Medulla oblongata (tissue), 1 donor: ENCODE results near the gene STAC2.
"Not testable (repeated sequence)": the region's sequence is repeated elsewhere in the genome, so short reads cannot be mapped to it uniquely, and the experiment has no call there.

ENCODE experiments used
- DNase-seq: peaks from one replicate; pipeline ENCODE4 v3.0.0-alpha.2; 2015; ENCODE audit errors: extremely low spot score

Gene STAC2

GRCh38 chr17:39187152-39187830 is 38.5 kb downstream of the STAC2 start:
- no peak for DNase-seq

DNA sequence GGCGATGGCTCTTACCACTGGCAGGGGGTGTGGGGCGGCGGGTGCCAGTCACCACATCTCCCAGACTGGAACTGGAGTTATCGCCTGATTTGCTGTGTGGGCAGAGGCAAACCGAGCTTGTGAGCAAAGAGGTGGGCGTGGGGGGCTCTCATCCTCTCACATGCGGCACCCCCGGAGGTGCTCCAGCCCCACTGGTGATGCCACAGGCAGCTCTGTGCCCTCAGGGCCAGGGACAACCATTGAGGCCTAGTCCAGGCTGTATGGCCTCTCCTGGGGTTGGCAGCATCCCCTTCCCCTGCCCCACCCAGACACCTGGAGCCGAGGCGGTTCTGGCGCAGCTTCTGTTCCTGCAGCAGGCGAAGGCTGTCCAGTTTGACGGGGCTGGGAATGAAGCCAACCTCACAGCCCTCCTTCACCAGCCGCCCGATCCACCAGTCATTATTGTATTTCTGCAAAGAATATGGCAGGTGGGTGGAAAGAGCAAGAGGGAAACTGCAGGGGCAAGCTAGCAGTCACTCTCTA is 39.2 kb downstream of the STAC2 start:
- DNase-seq, result no peak

DNA sequence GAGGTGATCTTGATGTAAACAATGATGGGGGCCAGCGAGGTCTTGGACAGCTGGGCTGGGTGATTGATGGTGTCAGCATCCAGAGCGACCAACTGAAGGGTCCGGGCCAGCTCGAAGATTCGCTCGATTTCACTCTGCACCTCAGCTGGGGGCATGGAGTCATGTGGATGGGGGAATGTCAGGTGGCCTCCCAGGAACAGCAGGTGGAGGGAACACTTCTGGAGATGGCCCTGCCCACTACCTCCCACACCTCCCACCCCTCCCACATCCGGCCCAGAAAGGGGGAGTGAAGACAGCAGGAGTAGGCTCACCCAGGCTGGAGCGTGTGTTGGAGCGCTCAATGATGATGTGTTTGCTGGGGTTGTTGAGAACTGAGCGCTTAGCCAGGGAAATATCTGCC is 42.0 kb downstream of the STAC2 start:
- no peak for DNase-seq

- DNase-seq, result no peak
These were observed 42.7 kb downstream of the STAC2 start for GRCh38 chr17:39183045-39183444.

DNA sequence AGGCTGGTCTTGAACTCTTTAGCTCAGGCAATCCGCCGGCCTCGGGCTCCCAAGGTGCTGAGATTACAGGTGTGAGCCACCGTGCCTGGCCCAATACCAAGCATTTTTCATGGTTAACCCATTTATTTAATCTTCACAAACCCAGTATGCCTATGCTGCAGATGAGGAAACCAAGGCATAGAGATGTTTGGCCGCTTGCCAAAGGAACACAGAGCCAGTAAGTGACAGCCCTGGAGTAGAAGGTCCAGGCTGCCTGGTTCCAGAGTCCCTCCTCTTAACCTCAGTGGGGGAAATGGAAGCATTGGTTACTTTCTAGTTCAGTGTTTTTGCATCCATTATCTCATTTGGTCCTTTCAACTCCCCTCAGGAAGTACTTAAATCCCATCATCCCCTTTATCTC is 44.4 kb downstream of the STAC2 start:
- no peak for DNase-seq

GRCh38 chr17:39178536-39178935 is 47.2 kb downstream of the STAC2 start:
- DNase-seq, result no peak

DNA sequence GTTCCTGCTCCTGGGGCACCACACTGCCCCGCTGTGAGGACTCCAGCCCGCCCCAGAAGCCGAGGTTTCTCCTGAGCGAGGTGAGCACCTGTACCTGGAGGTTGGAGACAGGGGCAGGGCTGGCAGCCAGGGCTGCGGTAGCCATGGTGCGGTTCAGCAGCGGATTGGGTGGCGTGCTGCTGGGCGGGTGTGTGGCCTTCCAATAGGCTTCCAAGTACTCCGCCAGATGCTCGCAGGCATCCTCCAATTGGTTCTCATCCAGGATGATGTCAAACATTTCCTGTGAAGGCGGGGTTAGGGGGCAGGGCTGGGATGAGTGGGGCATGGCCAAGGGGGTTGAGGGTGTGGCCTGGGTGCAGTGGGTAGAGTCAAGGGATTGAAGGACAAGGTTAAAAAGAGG is 48.5 kb downstream of the STAC2 start:
- no peak for DNase-seq

DNA sequence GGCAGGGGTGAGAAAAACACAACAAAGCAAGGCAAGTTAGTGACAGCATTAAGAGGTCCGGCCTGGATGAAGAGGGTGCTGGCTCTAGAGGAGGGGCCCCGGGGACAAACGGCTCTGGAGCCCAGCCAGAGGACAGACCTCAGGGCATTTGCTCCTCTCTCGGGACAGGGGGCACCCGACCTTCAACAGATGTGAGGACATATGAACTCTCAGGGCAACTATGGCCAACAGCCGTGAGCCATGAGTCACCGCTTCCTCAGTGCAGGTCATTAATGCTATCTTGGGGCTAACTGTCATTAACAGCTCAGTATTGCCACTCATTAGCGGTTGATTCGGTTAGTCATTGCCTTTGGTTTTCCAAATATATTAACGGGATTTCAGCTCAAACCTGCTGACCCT is 50.1 kb downstream of the STAC2 start:
- DNase-seq, result no peak

GRCh38 chr17:39174920-39175694 is 50.6 kb downstream of the STAC2 start:
- DNase-seq, result peak; percentile 80

GRCh38 chr17:39173526-39174274 is 52.0 kb downstream of the STAC2 start:
- DNase-seq, result no peak

- no peak for DNase-seq
These were observed 52.7 kb downstream of the STAC2 start for GRCh38 chr17:39173080-39173479.

DNA sequence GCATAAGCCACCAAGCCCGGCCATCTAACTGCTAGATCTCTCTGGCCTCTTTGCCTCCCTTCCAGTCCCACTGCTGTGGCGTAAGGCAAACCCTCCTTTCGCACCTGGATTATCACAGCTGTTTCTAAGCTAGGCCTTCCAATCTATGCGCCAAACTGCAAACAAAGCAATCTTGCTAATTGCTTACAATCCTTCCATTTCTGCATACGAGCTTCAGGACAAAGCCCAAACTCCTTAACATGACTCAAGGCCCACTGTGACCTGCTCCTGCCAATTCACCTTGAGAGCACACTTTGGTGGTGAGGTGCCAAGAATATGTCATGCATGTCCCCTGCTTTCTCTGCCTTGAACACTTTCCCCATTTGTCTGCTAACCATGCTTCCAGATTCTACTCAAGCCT is 53.8 kb downstream of the STAC2 start:
- no peak for DNase-seq

DNA sequence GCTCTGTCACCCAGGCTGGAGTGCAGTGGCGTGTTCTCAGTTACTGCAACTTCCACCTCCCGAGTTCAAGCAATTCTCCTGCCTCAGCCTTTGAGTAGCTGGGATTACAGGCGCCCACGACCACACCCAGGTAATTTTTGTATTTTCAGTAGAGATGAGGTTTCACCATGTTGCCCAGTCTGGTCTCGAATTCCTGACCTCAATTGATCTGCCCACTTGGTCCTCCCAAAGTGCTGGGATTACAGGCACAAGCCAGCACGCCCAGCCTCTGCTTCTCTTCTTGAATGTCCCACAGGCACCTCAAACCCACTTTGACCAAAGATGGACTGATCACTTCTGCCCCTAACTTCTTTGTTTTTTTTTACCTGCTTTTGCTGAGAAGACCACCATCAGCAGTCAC is 55.2 kb downstream of the STAC2 start:
- no peak for DNase-seq

- no peak for DNase-seq
These were observed 55.6 kb downstream of the STAC2 start for GRCh38 chr17:39170109-39170508.

- DNase-seq, result no peak
These were observed 56.2 kb downstream of the STAC2 start for GRCh38 chr17:39169518-39169917.

GRCh38 chr17:39169101-39169500 is 56.6 kb downstream of the STAC2 start:
- no peak for DNase-seq

- DNase-seq, result not testable (repeated sequence)
These were observed 57.2 kb downstream of the STAC2 start for GRCh38 chr17:39168503-39168902.

GRCh38 chr17:39167476-39167875 is 58.3 kb downstream of the STAC2 start:
- peak; percentile 80 for DNase-seq

DNA sequence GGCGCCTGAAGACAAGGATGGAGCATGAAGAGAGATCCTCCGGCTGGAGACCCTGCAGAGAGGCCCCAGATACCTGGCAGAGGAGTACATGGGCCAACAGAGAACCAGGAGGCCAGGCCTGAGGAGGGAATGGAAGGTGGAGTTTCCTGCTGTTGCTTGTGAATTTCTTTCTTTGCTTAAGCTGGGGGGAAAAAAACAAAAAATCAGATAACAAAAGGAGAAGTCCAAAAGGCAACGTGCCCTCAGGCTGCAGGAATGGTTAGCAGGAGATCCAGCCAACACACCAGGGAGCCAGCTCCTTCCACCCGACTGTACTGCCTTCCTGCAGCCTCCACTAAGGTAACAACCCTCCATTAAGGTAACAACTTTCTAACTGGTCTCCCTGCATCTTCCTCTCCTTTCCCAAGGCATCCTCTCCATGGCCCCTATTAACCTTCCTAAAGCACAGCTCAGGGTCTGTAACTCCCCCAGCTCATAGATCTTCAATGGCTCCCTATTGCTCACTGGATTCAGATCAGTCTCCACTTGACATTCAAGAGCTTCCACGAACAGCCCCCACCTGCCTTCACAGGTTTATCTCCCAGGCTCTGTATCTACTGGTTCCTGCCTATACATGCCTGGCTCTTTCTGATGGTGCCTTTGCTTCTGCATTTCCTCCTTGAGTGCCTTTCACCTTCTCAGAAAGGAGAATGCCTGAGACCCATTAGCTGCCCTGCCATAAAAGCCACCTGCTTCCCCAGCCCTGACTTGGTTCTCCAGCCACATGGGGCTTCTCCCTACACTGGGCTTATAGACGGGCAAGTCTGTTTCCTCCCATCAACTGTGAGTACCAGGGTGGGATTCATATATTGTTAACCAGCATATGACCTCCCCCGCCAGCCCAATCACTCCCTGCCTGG is 59.1 kb downstream of the STAC2 start:
- DNase-seq, result no peak

GRCh38 chr17:39165841-39166349 is 59.9 kb downstream of the STAC2 start, which contains the start of gene ARL5C:
TSS of gene ARL5C (minus strand) at chr17:39166161. CDS start at chr17:39165760, 401 bp downstream.
- no peak for DNase-seq
